B cell (primary cell): Measurements from ENCODE around the gene ANKRD44. TPM values are rescaled to one million over a fixed set of nuclear protein-coding genes. Genes with fewer than 3 reads are reported as not detected.
A peak's percentile ranks its signal among the peaks of the same experiment; 100 is the strongest.

ENCODE experiments used
- ATAC-seq: fragments of 200-7000 bp; cut with Tn5 transposase; one replicate; pipeline ENCODE4 v1.10.0; 2021; ENCODE audit warnings: low read depth, mild to moderate bottlenecking, moderate number of reproducible peaks, moderate library complexity
- CTCF ChIA-PET: fragments of 350-600 bp; sonication (Branson Sonifier 250); formaldehyde crosslinking; loops from one replicate; lab custom pipeline; 2021; ENCODE audit warnings: antibody characterized with exemption, inconsistent platforms; lab: Charles Lee
- POLR2A ChIA-PET: fragments of 350-600 bp; sonication (Branson Sonifier 250); formaldehyde crosslinking; loops from one replicate; lab custom pipeline; 2021; ENCODE audit warnings: antibody characterized with exemption; lab: Charles Lee
- DNase-seq: peaks from one replicate; pipeline ENCODE4 v3.0.0; 2013
- H2AFZ ChIP-seq: 2 replicates; pipeline ENCODE4 v1.6.1; 2012; ENCODE audit warnings: mild to moderate bottlenecking, low read depth, low read length; ENCODE audit not compliant: insufficient read depth, poor library complexity, severe bottlenecking
- H3K27ac ChIP-seq, 2 donors: 1 replicate in 1 of 2; 2 replicates in 1 of 2; pipeline ENCODE4 v1.5.1; 2012 to 2013; ENCODE audit warnings: low read length in 2 of 2, mild to moderate bottlenecking in 2 of 2, moderate library complexity in 1 of 2
- H3K27me3 ChIP-seq, 4 experiments: fragments of 200-600 bp in 1 of 4; sonication (generic) in 1 of 4; replicated peaks in 1 of 4; 1 replicate in 2 of 4; 2 replicates in 2 of 4; pipeline versions ENCODE4 v1.6.1 to v1.7.0; 2013 to 2016; ENCODE audit warnings: low read length in 3 of 4, mild to moderate bottlenecking in 2 of 4, mixed read lengths in 1 of 4, moderate library complexity in 1 of 4; ENCODE audit not compliant: insufficient read depth in 4 of 4, control insufficient read depth in 3 of 4; ENCODE audit errors: control extremely low read depth in 1 of 4
- H3K36me3 ChIP-seq, 2 experiments: replicated peaks in 1 of 2; 1 replicate in 1 of 2; 2 replicates in 1 of 2; pipeline versions ENCODE4 v1.6.1 to v1.7.1; 2013; ENCODE audit warnings: low read length in 1 of 2; ENCODE audit not compliant: insufficient read depth in 2 of 2, control insufficient read depth in 1 of 2; ENCODE audit errors: control extremely low read depth in 1 of 2, extremely low read depth in 1 of 2
- H3K4me1 ChIP-seq, 2 donors: fragments of 200-600 bp in 1 of 2; sonication (generic) in 1 of 2; 1 replicate in 1 of 2; 2 replicates in 1 of 2; pipeline versions ENCODE4 v1.5.1 to v1.6.1; 2013 to 2017; ENCODE audit warnings: low read length in 2 of 2; ENCODE audit not compliant: control insufficient read depth in 2 of 2, insufficient read depth in 2 of 2
- H3K4me2 ChIP-seq: replicated peaks from 2 replicates; pipeline ENCODE3; 2012; ENCODE audit warnings: mild to moderate bottlenecking, low read depth, low read length; ENCODE audit not compliant: poor library complexity, severe bottlenecking
- H3K4me3 ChIP-seq, 5 experiments: fragments of 200-600 bp in 1 of 5; sonication (generic) in 1 of 5; 1 replicate in 3 of 5; 2 replicates in 2 of 5; pipeline versions ENCODE4 v1.5.1 to v1.7.0; 2011 to 2016; ENCODE audit warnings: low read length in 4 of 5, mild to moderate bottlenecking in 4 of 5, low read depth in 2 of 5, control low read depth in 1 of 5, moderate library complexity in 1 of 5; ENCODE audit not compliant: insufficient read depth in 1 of 5; ENCODE audit errors: control extremely low read depth in 1 of 5, extremely low read depth in 1 of 5
- H3K79me2 ChIP-seq: fragments of 200-600 bp; sonication (generic); one replicate; pipeline ENCODE4 v1.6.0; 2016; ENCODE audit warnings: low read length; ENCODE audit not compliant: control insufficient read depth, insufficient read depth
- H3K9ac ChIP-seq: fragments of 200-600 bp; sonication (generic); 2 replicates; pipeline ENCODE4 v1.6.1; 2017; ENCODE audit warnings: mild to moderate bottlenecking, low read length, moderate library complexity
- H3K9me3 ChIP-seq, 3 donors: one replicate each; pipeline versions ENCODE4 v1.6.1 to v1.7.1; 2013; ENCODE audit warnings: low read length in 2 of 3; ENCODE audit not compliant: control insufficient read depth in 2 of 3, insufficient read depth in 1 of 3; ENCODE audit errors: control extremely low read depth in 1 of 3
- H4K20me1 ChIP-seq: 2 replicates; pipeline ENCODE4 v1.6.0; 2012; ENCODE audit warnings: mild to moderate bottlenecking, low read length; ENCODE audit not compliant: insufficient read depth, control insufficient read depth, poor library complexity, severe bottlenecking
- H3K27ac Mint-ChIP-seq: one replicate; pipeline ENCODE4 v1.8.0; 2021; ENCODE audit warnings: mixed read lengths
- H3K27me3 Mint-ChIP-seq: one replicate; pipeline ENCODE4 v1.8.0; 2021; ENCODE audit warnings: mixed read lengths
- H3K4me1 Mint-ChIP-seq: one replicate; pipeline ENCODE4 v1.8.0; 2021; ENCODE audit warnings: mixed read lengths
- H3K4me3 Mint-ChIP-seq: one replicate; pipeline ENCODE4 v1.8.0; 2021; ENCODE audit warnings: mixed read lengths
- H3K9me3 Mint-ChIP-seq: one replicate; pipeline ENCODE4 v1.8.0; 2022; ENCODE audit warnings: mixed read lengths; ENCODE audit not compliant: insufficient read depth
- CTCF ChIP-seq: fragments of 200-600 bp; IDR thresholded peaks from one replicate; pipeline ENCODE4 v1.8.0; 2022; ENCODE audit warnings: antibody characterized with exemption, mild to moderate bottlenecking
- EZH2 ChIP-seq: IDR thresholded peaks from 2 replicates; pipeline ENCODE4 v1.6.1; 2012; ENCODE audit warnings: borderline replicate concordance, low read depth, mild to moderate bottlenecking, moderate library complexity, low read length; ENCODE audit not compliant: insufficient read depth, poor library complexity, severe bottlenecking
- WGBS: methylation state at CpG from one replicate; pipeline ENCODE4 v1.1.5; 2013; ENCODE audit warnings: missing lambda C conversion rate; ENCODE audit not compliant: insufficient coverage; 5-methylcytosine and 5-hydroxymethylcytosine counted together
- intact Hi-C: fragments of 100-400 bp; cut with micrococcal nuclease; formaldehyde crosslinking; loops from one replicate; pipeline ENCODE4 v1.10.0; 2022
- polyA plus RNA-seq: library from polyadenylated mRNA; depleted of rRNA; stranded (reverse); fragments of >200 nt; gene quantifications from 2 replicates; pipeline ENCODE4 v1.2.3, GENCODE V29; 2012
- total RNA-seq, 2 donors: library from RNA; stranded (reverse); fragments of 120-200 nt in 1 of 2; gene quantifications; 1 replicate in 1 of 2; 2 replicates in 1 of 2; pipeline versions ENCODE4 v1.2.3 to v1.2.4, GENCODE V29; 2013 to 2022

Gene ANKRD44
- total and polyA plus RNA-seq, 2 donors (not counting 1 experiment from before 2014, with no cell fraction given): 92.6 to 457 TPM

GRCh38 chr2:197215748-197216360, 94.7 kb downstream of the ANKRD44 start:
- ATAC-seq (peak; percentile 28), DNase-seq (no peak)
- Histone ChIP-seq H3K9me3 (no peaks in the 10 kb centered on the region), H3K4me1 (peaks cover 85 to 93% of the 10 kb centered on the region in 2 donors), H3K27me3 (no peaks in the 10 kb centered on the region), H3K4me3 (peak overlapping the region in 1 of 5 experiments; percentile 33), H3K36me3 (peaks cover 3 to 19% of the 10 kb centered on the region in 2 experiments), H3K79me2 (peaks cover 100% of the 10 kb centered on the region), H3K4me2 (peak overlapping the region; percentile 64), H3K27ac (peak overlapping the region; percentile 68 to 95), H2AFZ (no peak overlapping the region), H4K20me1 (no peaks in the 10 kb centered on the region), H3K9ac (peak overlapping the region; percentile 33)
- WGBS: no CpG with 5 or more reads among the region's 3 CpGs
- CTCF ChIA-PET: interaction anchor here (1.6 to 1.8 kb wide), 2 partner anchors 22 to 102 kb away, joined by 3 to 6 read pairs; no protein-coding TSS in a partner anchor
- Mint-ChIP-seq H3K27ac (peak overlapping the region; percentile 92), H3K4me3 (peak overlapping the region; percentile 75), H3K9me3 (no peaks in the 10 kb centered on the region), H3K4me1 (peaks cover 88% of the 10 kb centered on the region), H3K27me3 (no peaks in the 10 kb centered on the region)
- POLR2A ChIA-PET: interaction anchor here (0.6 kb wide), 1 partner anchor 21 kb away, joined by 3 read pairs; no protein-coding TSS in a partner anchor
- no peak for TF ChIP-seq CTCF
- TF ChIP-seq EZH2: no peak
- intact Hi-C loops: loop anchor here (1.0 to 2.0 kb wide), 3 partner anchors 8 to 39 kb away; no protein-coding TSS in a partner anchor
